GF-D8 (cell line): ENCODE measurements around the gene FGF10.

Experiments
- DNase-seq: peaks from one replicate; lab custom pipeline; 2025; lab: John Stamatoyannopoulos, UW

The FGF10 gene

GRCh38 chr5:44356231-44356630, 33.0 kb downstream of the FGF10 start:
- no peak for DNase-seq

DNA sequence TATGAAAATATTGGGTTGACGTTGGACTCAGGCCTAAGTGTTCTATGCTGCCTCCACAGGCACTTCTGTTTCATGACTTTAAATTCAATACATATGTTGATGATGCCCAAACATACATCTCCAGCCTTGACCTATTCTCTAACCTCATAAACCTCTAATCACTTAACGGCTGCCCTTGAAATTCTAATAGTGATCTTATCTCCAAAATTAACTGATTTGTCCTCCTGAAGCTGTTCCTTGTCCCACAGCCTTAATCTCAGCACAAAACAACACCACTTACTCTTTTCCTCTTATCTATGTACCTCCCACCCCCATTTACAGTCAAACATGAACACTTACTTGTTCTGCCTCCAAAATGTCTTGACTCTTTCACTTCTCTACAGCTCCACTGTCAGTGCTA, 43.3 kb downstream of the FGF10 start:
- no peak for DNase-seq

DNA sequence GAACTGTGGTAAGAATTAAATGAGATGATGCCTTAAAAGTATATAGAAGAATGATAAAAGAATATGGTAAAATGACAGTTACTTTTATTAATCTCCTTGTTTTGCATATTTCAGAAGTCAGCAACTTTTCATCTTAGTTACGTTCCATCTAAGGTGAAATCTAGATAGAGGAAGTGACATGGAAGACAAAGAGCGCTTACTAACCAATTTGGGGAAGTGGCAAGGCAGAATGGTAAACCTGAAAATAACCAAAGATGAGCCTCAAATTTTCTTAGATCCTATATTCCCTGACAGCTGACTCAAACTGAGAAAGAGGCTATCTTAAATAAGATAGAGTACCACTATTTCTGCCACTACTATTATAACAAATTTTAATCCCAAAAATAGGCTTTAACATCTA, 52.5 kb downstream of the FGF10 start:
- no peak for DNase-seq

DNA sequence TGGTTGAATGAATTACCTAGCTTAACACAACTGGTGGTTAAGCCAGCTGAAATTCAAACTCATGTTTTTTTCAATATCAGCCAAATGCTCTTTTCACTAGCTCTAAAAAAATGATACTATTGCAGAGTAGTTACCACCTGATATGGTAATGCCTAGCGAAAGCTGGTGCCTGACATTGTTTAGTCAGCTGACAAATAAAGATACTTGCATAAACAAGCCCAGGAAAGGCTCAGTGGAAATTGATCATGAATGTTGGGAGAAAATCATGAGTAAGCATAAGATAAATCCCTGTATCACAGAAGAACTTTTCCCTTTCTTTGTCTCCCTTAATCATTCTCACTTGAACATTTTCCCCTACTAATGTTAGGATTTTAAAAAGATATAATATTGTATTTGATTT, 54.6 kb downstream of the FGF10 start:
- DNase-seq = no peak

DNA sequence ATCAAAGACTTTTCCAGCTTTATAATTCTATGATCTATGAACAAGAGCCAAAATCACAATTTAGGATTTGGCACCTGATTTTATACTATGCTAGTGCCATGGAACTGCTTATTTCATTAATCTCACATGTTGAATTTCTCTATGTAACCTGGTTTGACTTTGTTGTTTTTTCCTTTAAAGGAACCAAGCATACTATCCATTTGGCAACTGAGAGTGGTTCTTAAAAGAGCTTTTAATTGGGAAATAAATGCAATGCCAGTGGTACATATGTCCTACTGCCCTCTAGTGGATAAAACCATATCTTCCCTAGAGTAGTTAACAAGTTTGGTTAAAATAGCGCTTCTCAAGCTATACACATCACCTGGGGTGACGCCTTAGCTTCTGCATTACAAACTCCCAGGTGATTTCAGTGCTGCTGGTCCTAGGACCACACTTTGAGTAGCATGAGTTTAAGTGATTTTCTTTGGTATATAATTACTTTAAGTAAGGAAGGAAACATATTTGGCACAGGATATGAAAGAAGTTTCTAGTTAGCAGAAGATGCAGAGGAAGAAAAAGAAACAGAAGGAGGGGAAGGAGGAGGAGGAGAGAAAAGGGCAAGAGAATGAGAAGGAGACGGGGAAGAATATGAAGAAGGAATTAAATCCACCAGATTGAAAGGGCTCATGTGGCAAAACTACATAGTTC, 56.8 kb downstream of the FGF10 start:
- no peak for DNase-seq

- DNase-seq = no peak
Measured at GRCh38 chr5:44331471-44332050, 57.7 kb downstream of the FGF10 start.

DNA sequence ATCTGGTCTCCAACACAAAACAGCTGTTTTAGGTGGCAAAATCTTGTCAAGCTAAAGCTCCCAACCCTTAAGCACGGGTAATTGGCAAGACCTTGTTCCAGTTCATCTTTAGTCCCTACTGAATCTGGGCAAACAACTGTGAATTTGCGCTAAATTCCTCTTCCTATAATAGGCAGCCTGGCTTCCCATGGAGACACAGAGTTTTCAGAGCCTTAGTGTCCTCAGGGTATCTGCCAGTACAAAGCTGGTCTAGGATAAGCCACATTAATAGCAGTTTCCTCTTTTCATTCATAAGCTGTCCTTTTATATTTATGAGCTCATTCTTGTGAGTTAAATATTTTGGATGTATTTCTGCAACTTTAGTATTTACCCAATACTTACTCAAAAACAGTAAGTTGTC, 59.5 kb downstream of the FGF10 start:
- no peak for DNase-seq

DNA sequence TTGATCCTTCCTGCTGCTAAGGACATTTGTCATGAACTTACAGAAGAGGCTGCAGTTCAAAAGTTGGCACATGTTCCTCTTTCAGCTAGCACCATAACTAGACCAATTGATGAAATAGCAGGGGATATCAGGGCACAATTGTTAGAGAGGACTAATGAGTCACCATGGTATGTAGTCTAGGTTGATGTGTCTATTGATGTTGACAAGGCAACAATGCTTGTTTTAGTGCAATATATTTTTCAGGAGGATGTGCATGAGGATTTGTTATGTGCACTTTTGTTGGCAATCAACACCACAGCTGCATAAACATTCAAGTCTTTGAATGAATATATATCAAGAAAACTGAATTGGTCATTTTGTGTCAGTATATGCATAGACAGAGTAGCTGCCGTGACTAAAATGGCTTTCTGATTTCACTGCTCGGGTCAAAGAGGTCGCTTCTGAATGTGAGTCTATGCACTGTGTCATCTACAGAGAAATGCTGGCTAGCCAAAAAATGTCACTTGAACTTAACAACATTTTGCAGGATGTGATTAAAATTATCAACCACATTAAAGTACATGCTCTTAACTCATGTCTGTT, 68.0 kb downstream of the FGF10 start:
- no peak for DNase-seq

DNA sequence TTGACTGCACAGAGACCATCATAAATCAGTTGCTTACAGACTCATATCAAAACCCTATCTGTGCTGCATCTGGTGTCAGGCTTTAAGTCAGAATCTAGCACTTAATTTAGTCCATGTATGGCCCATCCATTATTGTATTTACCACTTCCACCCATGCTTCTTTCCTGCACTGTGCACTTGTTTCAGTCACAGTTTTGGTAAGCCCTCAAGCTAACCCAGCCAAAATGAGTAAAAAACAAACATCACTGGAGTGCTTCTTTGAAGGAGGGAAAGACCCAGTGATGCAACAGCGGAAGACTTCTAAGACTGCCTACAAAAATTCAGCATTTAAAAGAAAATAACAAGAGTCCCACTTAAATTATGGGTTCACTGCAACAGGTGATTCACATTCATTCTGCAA, 69.0 kb downstream of the FGF10 start:
- no peak for DNase-seq

- no peak for DNase-seq
Measured at GRCh38 chr5:44318883-44319282, 70.3 kb downstream of the FGF10 start.

- no peak for DNase-seq
Measured at GRCh38 chr5:44312374-44312773, 76.8 kb downstream of the FGF10 start.

GRCh38 chr5:44300551-44300950, 88.7 kb downstream of the FGF10 start:
- DNase-seq = no peak

DNA sequence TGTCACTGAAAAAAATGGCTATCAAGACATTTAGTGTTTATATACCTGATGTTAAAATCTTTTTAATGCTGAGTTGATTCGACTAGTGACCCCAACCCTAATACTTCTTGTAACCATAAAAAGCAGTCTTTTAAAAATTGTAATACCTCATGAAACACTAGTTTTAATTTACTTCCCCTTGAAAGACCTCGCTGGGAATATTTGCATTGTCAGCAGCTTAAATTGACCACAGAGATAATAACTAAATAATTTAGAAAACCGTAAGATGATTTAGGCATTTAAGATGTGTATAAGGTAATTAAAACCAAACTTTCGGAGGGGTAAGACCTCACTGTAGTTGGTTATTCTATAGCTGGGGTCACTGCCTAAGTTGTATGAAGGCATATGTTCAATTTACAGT, 89.8 kb downstream of the FGF10 start:
- no peak for DNase-seq

DNA sequence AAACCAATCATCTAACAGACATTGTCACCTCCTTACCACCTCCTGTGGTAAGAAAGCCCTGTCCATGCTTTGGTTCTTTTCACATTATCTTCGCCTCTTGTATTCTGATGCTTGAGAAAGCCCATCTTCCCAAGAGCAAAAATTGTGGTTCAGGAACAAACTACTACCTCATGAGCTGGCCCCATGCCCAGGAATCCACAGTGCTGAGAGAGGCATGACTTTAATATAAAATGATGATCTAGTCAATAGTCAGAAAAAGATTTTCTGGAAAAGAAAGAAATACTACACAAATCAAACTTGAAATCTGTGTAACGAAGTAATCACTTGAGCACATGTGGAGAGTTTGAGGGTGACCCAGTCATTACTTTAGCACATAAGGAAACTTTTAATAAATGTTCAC, 94.7 kb downstream of the FGF10 start:
- no peak for DNase-seq

GRCh38 chr5:44292736-44293135, 96.5 kb downstream of the FGF10 start:
- no peak for DNase-seq

DNA sequence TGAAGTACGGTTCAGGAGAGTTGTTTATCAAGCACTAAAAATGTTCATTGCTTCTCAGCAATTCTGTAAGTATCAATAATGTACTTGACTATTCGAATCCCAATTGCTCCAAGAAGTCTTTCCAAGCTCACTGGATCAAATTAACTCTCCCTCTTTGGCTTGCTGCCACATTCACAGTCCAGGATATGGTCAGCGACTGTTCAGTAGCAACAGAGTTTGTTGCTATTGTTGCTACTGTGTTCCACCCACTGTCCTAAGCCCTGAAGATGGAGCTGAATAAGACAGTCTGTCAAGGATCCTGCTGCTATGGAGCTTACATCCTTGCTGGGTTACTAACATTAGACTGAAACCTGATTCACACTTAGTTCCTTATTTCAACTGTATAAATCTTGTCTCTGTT, 110.8 kb downstream of the FGF10 start:
- no peak for DNase-seq

DNA sequence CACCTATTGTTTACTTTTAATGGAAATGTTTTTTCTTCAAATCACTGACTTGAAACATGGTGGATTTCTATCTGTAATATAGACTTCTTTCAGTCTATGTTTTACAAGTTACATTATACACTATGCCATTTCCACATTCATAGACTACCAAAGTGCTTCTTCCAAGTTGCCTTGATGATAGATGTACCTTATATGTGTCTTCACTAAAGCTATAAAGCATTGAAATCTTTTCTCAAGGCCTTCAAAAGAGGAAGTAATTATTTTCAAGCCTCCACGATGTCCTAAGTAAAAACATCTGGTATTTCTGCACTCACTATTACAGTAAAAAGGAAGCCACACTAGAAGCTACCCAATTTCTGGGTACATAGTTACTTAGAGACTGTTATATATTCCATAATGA, 113.3 kb downstream of the FGF10 start:
- DNase-seq = no peak

DNA sequence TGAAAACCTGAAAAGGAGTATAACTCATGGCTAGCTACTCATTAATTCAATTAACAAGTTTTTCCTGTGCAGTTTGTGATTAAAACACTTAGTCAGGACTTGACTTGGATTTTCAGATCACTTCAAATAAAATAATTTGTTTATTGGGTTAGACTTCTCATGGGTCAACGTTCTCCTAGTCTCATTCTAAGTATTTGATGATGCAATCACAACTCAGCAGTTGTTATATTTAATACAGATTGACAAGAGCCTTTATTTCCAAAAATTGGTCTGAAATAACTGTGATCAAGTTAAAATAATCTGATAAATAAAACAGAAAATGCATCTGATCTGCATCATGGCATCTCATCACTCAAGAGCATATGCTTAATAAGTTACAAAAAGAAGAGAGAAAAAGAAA, 113.9 kb downstream of the FGF10 start:
- no peak for DNase-seq

DNA sequence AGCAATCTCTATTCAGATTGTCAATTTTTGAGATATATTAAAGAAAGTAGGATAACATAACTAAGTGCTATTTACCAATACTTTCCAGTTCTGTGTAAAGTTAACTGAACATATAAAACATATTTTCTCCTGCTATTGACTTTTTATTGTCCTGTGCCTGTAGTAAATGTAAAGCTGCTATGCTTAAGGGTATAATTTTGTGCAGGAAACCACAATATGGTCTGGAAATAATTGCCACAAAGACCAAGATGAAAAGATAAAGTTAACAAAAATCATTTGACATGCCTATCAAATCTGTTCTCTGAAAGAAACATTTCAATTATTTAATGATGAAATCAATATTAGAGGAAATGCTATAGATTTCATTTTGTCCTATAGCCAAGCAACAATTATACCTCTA, 121.3 kb downstream of the FGF10 start:
- DNase-seq = no peak

GRCh38 chr5:44266882-44267576, 122.2 kb downstream of the FGF10 start:
- DNase-seq = no peak

DNA sequence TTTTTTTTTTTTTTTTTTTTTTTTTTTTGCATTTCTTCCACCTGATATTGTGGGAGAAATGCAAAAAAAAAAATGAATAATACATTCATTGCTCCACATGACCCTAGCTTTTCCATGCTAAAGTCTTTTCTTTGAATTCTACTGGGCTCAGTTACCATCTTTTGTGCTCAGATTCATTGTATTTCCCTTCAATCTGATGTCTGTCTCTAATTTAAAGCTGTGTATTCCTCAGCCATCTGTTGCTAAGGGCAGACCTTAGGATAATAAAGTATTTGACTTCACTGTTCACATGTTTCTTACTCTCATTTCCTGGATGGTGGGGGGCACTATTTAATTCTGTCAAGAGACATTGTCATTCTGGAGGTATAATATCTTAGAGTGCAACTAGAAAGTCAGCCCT, 123.5 kb downstream of the FGF10 start:
- DNase-seq = no peak

DNA sequence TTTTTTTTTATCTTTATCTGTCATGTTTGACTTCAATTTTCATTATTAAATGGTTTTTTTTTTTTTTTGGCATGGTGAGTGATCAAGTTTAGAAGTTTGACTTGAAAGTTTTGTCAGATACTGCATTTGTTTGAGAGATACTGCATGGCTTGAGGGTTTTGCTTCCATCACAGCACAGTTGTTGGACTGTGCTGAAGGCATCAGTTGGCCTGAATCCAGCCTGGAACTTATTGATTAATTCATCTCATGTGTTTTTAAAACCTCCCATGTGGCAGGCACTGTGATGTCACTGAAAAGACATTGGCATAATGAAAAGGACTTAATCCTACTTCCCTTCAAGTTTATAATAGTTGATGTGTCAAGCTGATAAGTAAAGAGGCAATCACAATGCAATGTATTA, 128.4 kb downstream of the FGF10 start:
- no peak for DNase-seq

DNA sequence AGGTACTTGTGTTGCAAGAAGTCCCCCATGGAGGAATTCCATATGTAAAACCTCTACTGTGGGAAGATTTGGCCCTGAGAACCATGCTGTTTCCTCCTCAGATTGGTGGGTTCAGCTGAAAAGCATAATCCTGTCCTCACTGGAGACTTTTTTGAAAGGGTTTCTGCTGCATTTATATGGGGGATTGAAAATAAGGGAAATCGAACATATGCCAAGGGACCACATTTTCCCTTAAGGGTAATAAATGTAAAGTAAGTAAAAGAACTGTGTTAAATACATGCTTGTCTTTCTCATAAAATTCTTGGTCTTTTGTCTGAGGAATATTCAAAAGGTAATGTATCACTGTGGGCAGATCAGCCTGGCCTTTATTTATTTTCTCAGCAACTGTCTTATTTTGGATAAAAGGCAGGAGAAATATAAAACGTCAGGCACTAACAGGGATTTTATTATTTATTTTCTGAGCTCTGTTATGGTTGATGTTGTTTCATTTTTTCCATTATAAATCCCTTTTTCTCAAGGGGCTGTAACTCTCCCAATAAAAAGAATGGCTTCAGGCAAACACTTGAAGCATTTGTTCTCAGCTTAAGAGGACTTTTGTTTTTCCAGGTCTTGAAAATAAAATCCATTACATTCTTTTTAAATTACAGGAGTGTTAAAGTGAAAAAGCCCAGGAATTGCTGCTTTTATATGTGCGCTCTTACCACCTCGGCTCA, 131.4 kb downstream of the FGF10 start:
- DNase-seq = no peak
